HG02623 (cell line): ENCODE data around the gene RRBP1.
A peak's percentile ranks its signal among the peaks of the same experiment; 100 is the strongest.

Source experiments
- ATAC-seq: cut with Tn5 transposase; IDR thresholded peaks from one replicate; pipeline ENCODE4 v1.9.1; 2021; ENCODE audit warnings: moderate library complexity; ENCODE audit not compliant: unreplicated experiment

RRBP1 gene

DNA sequence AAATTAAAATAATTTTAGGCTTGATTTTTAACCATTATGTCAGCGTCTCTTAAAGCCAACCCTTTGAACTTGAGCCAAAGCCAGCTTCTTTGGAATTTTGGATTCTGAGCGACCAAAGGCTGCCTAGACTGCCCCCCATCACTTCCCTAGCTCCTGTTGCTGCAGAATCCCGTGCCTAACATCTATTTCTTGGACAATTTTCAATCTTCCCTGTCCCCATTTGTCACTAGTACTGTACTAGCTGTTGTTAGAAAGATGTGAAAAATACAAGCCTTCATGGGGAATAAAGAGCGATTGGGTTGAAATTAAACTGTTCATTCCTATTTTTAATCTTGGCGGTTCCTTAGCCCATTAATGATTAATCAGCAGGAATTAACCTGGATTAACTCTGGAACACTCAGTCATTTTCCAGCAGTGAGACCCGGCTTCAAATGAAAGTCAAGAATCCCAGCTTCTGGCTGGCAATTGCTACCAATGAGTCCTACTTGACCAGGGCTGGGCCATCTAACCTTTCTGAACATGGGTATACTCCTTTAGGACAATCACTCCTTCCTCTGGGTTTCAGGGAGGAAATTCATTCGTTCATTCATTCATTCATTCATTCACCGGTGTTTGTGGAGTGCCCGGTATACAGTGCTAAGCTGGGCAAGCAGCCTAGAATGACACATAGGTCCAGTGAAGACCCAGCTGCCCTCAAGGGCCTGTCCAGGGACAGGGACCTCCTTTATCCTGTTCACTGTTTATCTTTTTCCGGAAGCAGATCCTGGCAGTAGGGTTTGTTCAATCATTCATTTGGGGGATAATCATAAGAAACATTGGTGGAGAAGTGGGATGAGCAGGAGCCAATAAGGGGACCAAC lies 1.4 kb upstream of the RRBP1 start:
- ATAC-seq: no peak

DNA sequence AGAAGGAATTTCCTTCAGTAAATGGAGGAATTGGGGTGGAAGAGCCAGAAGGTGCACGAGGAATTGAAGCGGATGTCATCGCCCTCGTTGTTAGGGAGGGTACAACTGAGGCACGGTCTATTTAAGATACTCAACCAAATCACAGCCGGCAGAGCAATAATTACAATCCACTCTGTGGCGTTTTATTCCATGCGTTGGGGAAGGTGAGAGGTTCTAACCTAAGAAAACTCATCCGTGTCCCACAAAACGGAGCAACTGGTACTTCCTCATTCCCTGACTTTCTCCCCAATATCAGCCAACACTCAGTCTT lies 802 bp upstream of the RRBP1 start:
- ATAC-seq: no peak

DNA sequence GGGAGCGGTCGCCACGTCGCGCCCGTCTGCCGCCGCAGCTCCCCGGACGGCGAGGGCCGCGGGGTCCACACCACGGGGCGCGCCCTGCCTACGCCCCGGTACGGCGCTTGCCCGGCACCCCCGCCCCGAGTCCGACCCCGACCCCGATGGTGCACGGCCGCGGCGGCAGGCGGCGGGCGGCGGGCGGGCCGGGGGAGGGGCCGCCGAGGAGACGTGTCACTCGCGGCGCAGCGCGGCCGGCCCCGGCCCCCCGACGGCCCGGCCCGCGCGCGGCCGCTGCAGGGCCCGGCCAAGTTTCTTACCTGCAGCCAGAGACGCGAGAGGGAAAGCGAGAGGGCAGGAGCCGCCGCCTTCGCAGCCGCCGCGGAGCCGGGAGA lies 328 bp downstream of the RRBP1 start:
- ATAC-seq: peak; percentile 2

DNA sequence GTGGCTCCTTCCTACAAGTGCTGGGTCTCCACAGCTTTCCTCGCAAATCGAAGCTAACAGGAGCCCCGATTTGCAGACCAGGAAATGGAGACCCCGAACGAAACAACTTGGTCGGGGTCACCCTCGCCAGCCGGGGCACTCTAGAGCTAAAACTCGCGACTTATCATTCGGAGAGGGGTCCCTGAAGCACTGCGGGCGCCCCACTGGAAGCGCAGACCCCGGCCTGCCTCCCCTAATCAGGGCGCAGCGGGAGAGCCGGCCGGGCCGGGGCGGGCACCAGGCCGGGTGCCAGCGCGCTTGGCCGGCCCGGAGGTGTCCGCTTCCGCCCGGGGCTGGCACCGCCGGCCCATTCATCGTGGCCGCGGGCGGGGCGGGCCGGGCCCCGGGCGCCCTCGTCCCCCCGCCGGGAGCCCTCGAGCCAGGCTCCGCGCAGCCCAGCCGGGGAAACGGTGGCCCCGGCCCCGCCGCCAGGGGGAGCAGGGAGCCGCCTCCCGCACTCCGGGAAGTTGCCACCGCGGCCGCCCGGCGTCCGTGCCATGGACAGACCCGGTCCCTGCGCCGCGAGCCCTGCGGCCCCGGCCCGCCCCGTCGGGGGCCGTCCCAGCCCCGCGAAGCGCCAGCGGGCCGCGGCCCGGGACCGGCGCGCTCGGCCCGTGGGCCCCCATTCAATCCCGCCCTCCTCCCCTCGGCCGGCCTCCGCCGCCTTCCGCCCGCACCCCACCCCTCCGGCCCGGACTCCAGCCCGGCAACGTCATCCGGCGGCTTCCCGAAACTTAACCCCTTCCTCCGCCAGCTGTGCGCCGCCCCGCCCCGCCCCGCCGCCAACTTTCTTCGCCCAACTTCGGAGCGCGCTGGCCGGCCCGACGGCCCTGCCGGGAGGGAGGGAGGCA lies 961 bp downstream of the RRBP1 start:
- ATAC-seq: peak; percentile 20

DNA sequence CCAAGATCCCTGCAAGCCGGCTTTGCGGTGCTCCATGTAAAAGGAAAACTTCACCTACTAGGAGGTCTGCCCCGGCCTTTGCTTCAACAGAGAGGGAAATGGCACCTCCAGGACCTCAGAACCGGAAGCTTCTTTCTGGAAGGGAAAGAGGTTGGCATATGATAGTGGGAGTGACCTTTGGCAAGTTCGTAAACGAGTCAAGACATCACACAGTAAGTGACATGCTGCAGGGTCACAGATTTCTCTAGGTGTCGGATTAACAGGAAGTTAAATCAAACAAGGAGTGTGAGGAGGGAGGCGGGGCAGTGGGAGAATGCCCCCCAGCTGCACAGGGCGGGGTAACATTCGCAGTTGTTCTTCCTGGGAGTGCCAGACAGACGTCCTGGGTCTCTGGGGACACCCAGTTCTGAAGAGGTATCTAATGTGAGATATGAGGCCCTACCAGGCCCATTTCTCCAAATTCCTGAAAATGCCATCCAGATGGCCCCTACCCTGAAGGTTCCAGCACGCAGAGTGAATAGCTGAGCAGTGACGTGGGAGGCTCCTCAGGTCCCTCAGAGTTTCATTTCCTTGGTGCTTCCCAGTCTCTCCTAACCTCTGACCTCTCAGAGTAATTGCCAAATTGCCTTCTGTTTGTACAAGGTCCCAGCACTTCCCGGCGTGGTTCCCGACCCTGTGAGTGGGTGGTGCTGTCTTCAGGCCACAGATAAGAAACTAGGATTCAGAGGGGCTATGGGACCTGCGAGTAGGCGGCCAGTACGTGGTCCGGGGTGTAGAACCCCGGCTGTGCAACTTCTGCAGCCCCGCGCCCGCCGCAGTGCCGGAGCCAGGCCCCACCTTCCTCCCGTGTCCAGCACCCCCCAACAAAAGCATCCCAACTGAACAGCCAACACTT lies 1.9 kb downstream of the RRBP1 start:
- no peak for ATAC-seq

DNA sequence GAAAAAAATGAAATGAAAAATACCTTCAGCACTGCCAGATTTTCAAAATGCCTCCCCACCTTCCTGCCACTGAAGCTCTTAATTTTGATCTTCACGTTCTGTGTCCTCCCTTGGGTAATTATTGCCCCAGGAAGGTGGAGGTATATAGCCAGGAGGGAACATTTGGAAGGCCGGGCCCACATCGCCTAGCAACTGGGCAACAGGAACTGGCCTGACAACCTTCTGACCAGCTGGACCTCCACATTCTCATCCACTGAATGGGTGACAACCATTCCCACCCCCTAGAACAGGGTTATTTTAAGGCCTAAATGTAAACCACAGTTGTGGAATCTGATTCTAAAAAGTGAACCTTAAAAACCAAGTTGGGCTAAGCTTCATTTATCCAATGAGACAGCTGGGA lies 3.2 kb downstream of the RRBP1 start:
- no peak for ATAC-seq

DNA sequence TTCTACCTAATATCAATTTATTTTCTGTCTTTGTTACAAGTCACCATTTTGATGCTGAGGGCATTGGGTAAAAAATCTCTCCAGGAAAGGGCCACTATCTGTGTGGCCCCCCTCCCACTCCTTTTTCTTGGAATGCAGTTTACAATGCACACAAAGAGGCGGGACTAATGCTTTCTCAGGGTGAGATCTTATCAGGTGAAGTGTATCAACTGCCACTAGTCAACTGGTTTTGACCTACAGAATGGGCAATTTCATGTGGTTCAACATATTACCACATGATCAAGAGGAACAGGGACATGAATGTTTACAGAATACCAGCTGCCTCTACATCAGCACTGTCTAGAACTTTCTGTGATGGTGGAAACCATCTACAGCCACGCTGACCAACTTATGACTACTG lies 3.7 kb downstream of the RRBP1 start:
- ATAC-seq: no peak

DNA sequence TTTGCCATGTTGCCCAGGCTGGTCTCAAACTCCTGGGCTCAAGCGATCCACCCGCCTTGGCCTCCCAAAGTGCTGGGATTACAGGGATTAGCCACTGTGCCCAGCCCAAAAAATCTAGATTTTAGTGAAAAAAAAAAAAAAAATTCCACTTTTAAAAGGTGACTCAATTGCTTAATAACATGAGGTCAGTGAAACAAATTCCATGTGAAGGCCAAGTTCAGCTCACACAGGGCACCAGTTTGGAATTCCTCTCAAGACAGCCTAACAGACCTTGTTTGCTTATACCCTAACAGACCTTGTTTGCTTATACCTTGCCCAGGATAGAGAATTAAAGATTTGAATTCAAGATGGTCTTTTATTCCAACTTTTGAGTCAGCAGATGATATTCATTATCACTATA lies 5.1 kb downstream of the RRBP1 start:
- no peak for ATAC-seq

DNA sequence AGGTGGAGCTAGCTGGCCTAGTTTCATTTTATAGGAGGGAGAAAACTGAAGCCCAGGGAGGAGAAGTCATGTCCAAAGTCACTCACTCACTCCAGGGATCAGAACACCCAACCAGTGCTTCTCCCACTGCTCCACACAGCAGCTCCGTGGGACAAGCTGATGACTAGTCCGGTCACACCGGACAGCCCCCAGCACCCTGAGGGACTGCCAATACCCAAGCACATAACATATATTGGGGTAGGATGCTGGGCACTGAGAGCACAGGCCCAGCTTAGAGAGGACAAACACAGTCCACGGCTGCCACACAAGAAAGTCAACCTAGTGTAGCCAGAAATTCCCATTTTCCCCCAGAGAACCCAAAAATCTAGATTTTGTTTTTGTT lies 5.7 kb downstream of the RRBP1 start:
- no peak for ATAC-seq

DNA sequence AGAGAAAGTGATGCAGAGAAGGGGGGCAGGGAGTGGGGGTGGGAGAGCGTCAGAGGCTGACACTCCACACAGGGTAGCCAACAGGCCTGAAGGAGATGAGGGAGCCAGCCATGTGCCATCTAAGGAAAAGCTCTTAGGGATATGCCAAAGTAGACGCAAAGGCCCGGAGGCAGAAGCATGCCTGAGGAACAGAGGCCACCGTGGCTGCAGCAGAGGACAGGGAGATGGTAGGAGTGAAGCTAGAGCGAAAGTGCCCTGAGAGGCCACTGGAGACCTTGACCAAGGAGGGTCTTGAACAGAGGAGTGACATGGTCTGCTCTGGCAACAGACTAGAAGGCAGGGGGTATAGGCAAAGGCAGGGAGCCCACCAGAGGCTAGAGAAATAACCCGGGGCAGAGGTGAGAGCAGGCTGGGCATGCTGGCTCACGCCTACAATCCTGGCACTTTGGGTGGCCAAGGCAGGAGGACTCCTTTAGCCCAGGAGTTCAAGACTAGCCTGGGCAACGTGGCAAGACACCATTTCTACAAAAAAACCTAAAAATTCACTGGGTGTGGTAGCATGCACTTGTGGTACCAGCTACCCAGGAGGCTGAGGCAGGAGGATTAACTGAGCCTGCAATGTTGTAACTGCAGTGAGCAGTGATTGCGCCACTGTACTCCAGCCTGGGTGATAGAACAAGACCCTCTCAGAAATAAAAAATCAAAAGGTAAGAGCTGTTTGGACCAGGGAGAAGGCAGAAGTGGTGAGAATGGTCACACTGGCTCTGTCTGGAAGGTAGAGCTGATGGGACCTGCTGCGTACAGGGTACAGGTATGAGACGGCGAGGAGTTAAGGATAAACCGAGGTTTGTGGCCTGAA lies 6.3 kb downstream of the RRBP1 start:
- ATAC-seq: no peak

DNA sequence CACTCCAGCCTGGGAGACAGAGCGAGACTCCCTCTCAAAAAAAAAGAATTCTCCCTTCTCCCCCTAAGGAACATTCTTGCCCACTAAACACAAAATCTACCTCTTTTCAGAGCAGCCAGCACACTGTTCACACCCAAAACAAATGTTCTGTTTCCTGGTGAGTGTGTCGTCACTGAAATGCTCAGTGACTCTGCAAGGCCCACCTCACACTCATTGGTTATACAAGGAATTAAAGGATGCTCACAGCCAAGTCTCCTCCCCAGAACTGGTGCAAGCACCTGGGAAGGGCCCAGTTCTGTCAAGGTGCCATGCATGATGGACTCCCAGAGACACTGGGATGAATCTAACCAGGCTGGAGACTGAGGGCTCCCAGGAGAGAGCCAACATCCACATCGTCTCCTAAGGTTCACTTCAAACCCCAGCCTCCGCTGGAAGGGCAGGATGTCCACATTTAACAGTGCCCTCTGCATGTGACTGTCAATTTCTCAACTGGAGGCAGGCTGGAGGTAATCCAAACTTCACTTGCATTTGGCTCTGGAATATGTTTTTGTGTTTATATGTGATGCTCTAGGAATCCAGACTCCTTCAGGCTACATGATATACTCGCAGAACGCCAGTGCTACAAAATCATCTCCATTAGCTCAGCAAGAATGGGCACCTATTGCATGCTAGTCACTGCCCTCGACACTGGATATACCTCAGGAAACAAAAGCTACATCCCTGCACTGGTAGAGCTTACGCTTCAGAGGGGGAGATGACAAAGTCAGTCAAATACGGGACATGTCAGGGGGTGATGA lies 7.1 kb downstream of the RRBP1 start:
- ATAC-seq: no peak

DNA sequence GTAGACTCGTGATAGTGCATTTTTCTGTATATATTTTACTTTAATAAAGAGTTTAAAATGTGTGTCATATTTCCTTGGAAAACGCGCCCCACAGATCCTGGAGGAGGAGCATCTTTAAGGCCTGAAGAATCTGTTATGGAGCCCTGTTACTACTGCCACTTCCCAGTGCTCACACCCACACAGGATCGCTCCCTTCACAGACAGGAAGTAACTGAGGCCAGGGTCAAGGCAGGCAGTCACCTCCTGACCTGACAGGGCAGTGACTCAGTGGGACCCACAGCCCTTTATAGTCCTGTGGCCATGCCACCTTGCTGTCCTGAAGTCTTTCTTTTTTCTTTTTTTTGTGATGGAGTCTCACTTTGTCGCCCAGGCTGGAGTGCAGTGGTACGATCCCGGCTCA lies 9.0 kb downstream of the RRBP1 start:
- no peak for ATAC-seq

DNA sequence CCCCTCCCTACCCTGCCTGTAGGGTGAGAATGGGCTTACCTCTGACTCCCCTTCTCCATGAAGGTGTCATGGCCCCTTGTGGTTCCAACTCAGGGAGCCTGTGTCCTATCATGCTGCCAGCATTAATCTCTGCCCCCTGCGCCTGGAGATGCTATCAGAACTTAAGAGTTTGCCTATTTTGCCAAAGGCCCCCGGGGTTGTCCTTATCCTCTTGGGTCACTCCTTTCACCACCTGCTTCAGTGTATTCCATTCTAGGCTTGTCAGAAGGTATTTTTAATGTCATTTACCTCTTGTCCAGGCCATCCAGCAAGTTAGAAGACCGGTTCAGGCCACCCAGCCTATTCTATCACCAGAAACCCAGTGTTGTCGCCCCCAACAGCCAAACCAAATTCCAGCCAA lies 10.5 kb downstream of the RRBP1 start:
- no peak for ATAC-seq

DNA sequence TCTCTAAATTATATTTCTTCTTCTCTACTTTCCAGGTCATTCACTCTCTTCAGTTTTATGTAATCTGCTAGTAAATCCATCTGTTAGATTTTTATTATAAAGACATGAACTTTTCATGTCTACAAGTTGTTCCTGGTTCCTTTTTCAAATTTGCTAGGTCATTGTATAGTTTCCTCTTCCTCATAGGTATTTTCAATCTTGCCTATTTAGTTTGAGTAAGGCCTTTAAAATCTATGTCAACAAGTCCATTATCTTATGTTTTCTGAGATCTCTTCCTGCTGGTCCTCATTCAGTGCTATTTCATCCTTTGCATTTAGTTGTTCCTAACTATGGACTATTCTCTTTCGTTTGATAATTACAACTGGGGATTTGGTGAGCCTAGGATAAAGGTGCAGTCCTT lies 11.0 kb downstream of the RRBP1 start:
- no peak for ATAC-seq

DNA sequence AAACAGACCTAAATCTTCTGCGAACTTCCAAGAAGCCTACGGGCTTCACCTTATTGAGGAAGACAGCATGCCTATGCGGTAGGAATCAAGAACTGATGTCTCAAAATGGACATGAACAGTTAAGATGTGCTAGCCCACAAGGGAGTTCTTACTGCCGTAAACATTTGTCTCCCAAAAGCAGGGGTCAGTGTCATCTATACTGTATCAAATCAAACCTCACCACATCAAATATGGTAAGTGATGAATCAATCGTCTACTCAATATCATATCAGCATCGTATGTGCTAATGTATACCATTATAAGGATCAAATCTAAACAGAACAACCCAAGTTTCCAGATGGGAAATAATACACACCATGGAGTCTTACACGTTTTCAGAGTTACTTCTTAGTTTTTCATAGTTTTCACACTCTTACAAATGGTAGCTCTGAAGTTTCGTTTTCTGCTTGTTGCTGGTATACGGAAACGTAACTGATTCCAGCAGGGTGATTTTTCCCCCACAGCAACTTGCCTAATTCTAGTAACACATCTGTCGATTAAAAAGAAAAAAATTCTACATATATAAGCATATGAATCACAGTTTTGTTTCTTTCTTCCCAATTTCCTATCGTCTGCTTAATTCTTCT lies 12.6 kb downstream of the RRBP1 start:
- ATAC-seq: no peak

DNA sequence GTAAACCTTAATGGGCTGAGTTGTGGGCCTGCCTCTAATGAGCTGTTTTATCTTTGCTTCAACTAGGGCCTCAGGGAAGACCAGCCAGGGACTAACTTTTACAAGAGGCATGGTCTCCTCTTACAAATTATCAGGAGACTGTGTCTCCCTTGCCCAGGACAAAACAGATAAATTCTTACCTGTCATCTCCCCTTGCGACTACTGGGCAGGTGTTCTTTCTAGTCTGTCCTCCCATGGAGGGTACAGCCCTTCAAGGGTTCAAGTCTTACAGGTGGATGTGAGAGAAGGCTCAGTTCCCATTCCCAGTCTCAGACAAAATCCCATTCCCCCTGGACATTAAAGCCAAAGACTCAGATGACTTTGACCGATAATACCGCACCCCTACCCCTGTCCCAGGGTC lies 13.6 kb downstream of the RRBP1 start:
- no peak for ATAC-seq

DNA sequence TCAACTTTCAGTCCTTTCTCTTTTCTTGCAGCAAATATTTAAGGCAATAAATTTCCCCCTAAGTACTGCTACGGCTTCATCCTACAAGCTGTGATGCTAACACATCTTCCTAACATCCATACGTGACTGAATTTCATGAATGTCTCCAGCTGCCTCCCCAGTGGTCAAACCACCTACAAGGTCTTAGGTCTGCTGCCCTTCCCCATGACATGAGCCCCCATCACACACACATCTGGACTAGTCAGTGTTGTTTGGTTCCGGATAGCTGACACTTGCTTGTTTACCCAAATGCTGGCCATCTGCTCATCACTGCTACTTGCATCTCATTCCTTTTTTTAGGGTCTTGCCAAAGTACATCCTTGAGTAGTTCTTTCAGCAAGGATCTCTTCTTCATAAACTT lies 14.6 kb downstream of the RRBP1 start:
- no peak for ATAC-seq

DNA sequence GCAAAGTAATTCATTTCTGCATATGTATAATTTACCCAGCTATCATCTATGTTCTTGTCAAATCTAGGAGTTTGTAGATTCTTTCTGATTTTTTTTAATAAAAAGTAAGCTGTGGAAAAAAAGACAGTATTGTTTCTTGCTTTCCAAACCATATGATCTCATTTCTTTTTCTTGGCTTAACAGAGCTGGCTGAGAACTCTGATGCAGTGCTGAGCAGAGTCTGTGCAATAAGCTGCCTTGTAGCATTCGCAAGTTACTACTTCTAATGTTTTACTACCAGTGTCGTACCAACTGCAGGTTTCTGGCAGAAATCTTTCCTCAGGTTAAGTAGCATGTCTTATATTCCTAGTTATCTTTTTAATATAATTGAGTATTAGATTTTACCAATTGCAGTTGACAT lies 15.6 kb downstream of the RRBP1 start:
- no peak for ATAC-seq

DNA sequence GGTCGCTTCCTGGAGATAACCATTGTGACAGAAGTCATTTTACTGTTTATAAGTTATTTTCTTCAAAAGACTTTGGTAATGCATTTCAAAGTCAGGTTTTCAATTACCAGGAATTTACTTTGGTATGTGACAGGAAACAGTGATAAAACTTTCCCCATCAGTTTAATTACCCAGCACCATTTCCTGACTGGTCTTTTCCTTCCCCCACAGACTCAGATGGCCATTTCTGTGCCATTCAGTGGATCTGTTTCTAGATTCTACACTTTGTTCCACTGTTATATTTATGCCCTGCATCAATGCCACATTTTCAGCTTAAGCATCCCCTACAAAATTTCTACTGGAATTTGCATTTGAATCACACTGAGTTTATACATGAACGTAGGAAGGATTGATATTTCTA lies 16.3 kb downstream of the RRBP1 start:
- ATAC-seq: no peak
